DND-41 (cell line): Measurements from ENCODE around the gene DNAH8.

Experiments
- CTCF ChIP-seq: IDR thresholded peaks from 2 replicates; pipeline ENCODE4 v1.5.1; 2012; ENCODE audit warnings: borderline replicate concordance, low read length, moderate library complexity, mild to moderate bottlenecking; ENCODE audit not compliant: poor library complexity, severe bottlenecking; ENCODE audit errors: extremely low read depth
- EZH2 ChIP-seq: IDR thresholded peaks from 3 replicates; pipeline ENCODE4 v1.6.1; 2012; ENCODE audit warnings: borderline replicate concordance, low read depth, mild to moderate bottlenecking, moderate library complexity, low read length, inconsistent platforms; ENCODE audit not compliant: severe bottlenecking

- TF ChIP-seq CTCF (peak; percentile 37), EZH2 (no peak)
Observed at GRCh38 chr6:39003072-39003471, 288.0 kb downstream of the DNAH8 start.
